Activated naive CD8-positive, alpha-beta T cell treated with anti-CD3 and anti-CD28 coated beads, Interleukin-2, amount 50 U/mL, for 16 hours (primary cell): ENCODE data around the gene NKX2-4.

Source experiments
- DNase-seq: peaks from one replicate; pipeline ENCODE4 v3.0.0-alpha.2; 2020; ENCODE audit warnings: low read depth, low spot score

Gene NKX2-4

GRCh38 chr20:21360705-21361104 lies 36.6 kb downstream of the NKX2-4 start:
- DNase-seq = no peak

- DNase-seq = no peak
Measured at GRCh38 chr20:21358737-21359136, 38.6 kb downstream of the NKX2-4 start.

- DNase-seq = no peak
Measured at GRCh38 chr20:21357844-21358243, 39.5 kb downstream of the NKX2-4 start.

GRCh38 chr20:21356386-21356785 lies 40.9 kb downstream of the NKX2-4 start:
- DNase-seq = no peak

- no peak for DNase-seq
Measured at GRCh38 chr20:21355981-21356380, 41.3 kb downstream of the NKX2-4 start.

- DNase-seq = no peak
Measured at GRCh38 chr20:21353236-21353635, 44.1 kb downstream of the NKX2-4 start.

- DNase-seq = no peak
Measured at GRCh38 chr20:21352703-21353102, 44.6 kb downstream of the NKX2-4 start.
